Endothelial cell of umbilical vein (primary cell): ENCODE measurements around the gene AMER2. TPM values are rescaled to one million over a fixed set of nuclear protein-coding genes. Genes with fewer than 3 reads are reported as not detected.

Experiments
- BruUV-seq: library from RNA; stranded (reverse); fragments of 400-500 nt; replicated peaks from 2 replicates; lab custom pipeline; 2021; lab: Mats Ljungman, UMichigan
- CTCF ChIA-PET: fragments of 300-600, 350-600 bp; sonication (Branson Sonifier 250); formaldehyde crosslinking; loops from one replicate; lab custom pipeline; 2021; ENCODE audit warnings: antibody characterized with exemption, inconsistent platforms; lab: Charles Lee
- POLR2A ChIA-PET: fragments of 300-600, 350-600 bp; sonication (Branson Sonifier 250); formaldehyde crosslinking; loops from one replicate; lab custom pipeline; 2021; ENCODE audit warnings: antibody characterized with exemption, inconsistent platforms; lab: Charles Lee
- DNase-seq: peaks from one replicate; pipeline ENCODE4 v3.0.0-alpha.2; 2011; ENCODE audit warnings: low read depth, low spot score
- FAIRE-seq: peaks from 2 replicates; lab custom pipeline; 2011; peaks lifted over from hg19 to GRCh38; lab: Jason Lieb, UNC
- H2AFZ ChIP-seq: 2 replicates; pipeline ENCODE4 v1.6.0; 2012; ENCODE audit warnings: low read depth, low read length, control low read depth, inconsistent platforms
- H3K27ac ChIP-seq: 2 replicates; pipeline ENCODE4 v1.5.1; 2011; ENCODE audit warnings: low read depth, mild to moderate bottlenecking, control low read depth, low read length, moderate library complexity; ENCODE audit not compliant: insufficient read depth
- H3K27me3 ChIP-seq, 2 experiments: 2 replicates each; pipeline versions ENCODE4 v1.6.0 to v1.6.1; 2011; ENCODE audit warnings: low read length in 2 of 2, mixed read lengths in 1 of 2; ENCODE audit not compliant: control insufficient read depth in 2 of 2, insufficient read depth in 2 of 2
- H3K36me3 ChIP-seq, 2 experiments: 2 replicates in 1 of 2; 3 replicates in 1 of 2; pipeline ENCODE4 v1.5.1; 2011; ENCODE audit warnings: low read length in 2 of 2, mild to moderate bottlenecking in 1 of 2, moderate library complexity in 1 of 2; ENCODE audit not compliant: control insufficient read depth in 2 of 2, insufficient read depth in 2 of 2; ENCODE audit errors: extremely low read depth in 1 of 2
- H3K4me1 ChIP-seq: 3 replicates; pipeline ENCODE4 v1.5.1; 2011; ENCODE audit warnings: mild to moderate bottlenecking, low read length; ENCODE audit not compliant: control insufficient read depth, insufficient read depth; ENCODE audit errors: extremely low read depth
- H3K4me2 ChIP-seq: 2 replicates; pipeline ENCODE4 v1.6.1; 2011; ENCODE audit warnings: low read length, control low read depth, mixed read lengths; ENCODE audit not compliant: insufficient read depth
- H3K4me3 ChIP-seq, 3 experiments: fragments of 200-600 bp in 1 of 3; sonication (generic), shearing (Covaris generic) in 1 of 3; replicated peaks in 1 of 3; 2 replicates each; pipeline ENCODE4 v1.5.1; 2011 to 2016; ENCODE audit warnings: control low read depth in 3 of 3, low read length in 3 of 3, mild to moderate bottlenecking in 2 of 3, inconsistent platforms in 1 of 3, low read depth in 1 of 3, moderate library complexity in 1 of 3; ENCODE audit not compliant: insufficient read depth in 1 of 3
- H3K79me2 ChIP-seq: 2 replicates; pipeline ENCODE4 v1.6.0; 2012; ENCODE audit warnings: low read length, inconsistent platforms; ENCODE audit not compliant: control insufficient read depth, insufficient read depth
- H3K9ac ChIP-seq: replicated peaks from 2 replicates; pipeline ENCODE3; 2011; ENCODE audit warnings: low read length, control low read depth; ENCODE audit not compliant: insufficient read depth; ENCODE audit errors: extremely low read depth
- H3K9me1 ChIP-seq: replicated peaks from 3 replicates; pipeline ENCODE4 v1.6.0; 2011; ENCODE audit warnings: mild to moderate bottlenecking, low read length; ENCODE audit not compliant: control insufficient read depth, insufficient read depth; ENCODE audit errors: extremely low read depth
- H3K9me3 ChIP-seq: replicated peaks from 2 replicates; pipeline ENCODE4 v1.5.1; 2012; ENCODE audit warnings: low read length, inconsistent platforms; ENCODE audit not compliant: control insufficient read depth, insufficient read depth
- H4K20me1 ChIP-seq: replicated peaks from 2 replicates; pipeline ENCODE3; 2011; ENCODE audit warnings: mild to moderate bottlenecking, low read length; ENCODE audit not compliant: control insufficient read depth, insufficient read depth; ENCODE audit errors: extremely low read depth
- EZH2 ChIP-seq: IDR thresholded peaks from 2 replicates; pipeline ENCODE4 v1.6.1; 2012; ENCODE audit warnings: borderline replicate concordance, low read depth, mild to moderate bottlenecking, moderate library complexity, low read length, inconsistent platforms; ENCODE audit not compliant: severe bottlenecking
- FOS ChIP-seq: IDR thresholded peaks from 2 replicates; pipeline ENCODE4 v1.6.1; 2011; ENCODE audit warnings: mild to moderate bottlenecking, low read length, moderate library complexity, borderline replicate concordance; ENCODE audit not compliant: insufficient read depth
- GATA2 ChIP-seq: IDR thresholded peaks from 2 replicates; pipeline ENCODE4 v1.7.0; 2011; ENCODE audit warnings: low read depth, mild to moderate bottlenecking, moderate library complexity, mixed read lengths, low read length; ENCODE audit not compliant: insufficient read length, insufficient read depth
- JUN ChIP-seq: IDR thresholded peaks from 2 replicates; pipeline ENCODE4 v1.6.1; 2011; ENCODE audit warnings: borderline replicate concordance, low read depth; ENCODE audit not compliant: insufficient read length, insufficient read depth
- MYC ChIP-seq: IDR thresholded peaks from one replicate; pipeline ENCODE4 v1.6.1; 2011; ENCODE audit warnings: mild to moderate bottlenecking, low read depth, low read length
- POLR2A ChIP-seq: IDR thresholded peaks from 2 replicates; pipeline ENCODE4 v1.6.1; 2012; ENCODE audit warnings: low read depth, mild to moderate bottlenecking, control low read depth, low read length
- POLR2AphosphoS5 ChIP-seq: IDR thresholded peaks from 2 replicates; pipeline ENCODE4 v1.6.1; 2012; ENCODE audit warnings: low read depth, mild to moderate bottlenecking, control low read depth, low read length, moderate library complexity; ENCODE audit not compliant: insufficient read depth
- dilution Hi-C: fragments of 300-500 bp; cut with MboI; formaldehyde crosslinking; loops from one replicate; pipeline ENCODE4 v1.15.0; 2019; ENCODE audit warnings: low sequenced_read_pairs; ENCODE audit not compliant: extremely low pct_ligation_motif_present
- intact Hi-C: fragments of 100-400 bp; cut with micrococcal nuclease; formaldehyde crosslinking; loops from one replicate; pipeline ENCODE4 v1.10.0; 2022
- polyA plus RNA-seq, 4 experiments: library from polyadenylated mRNA; depleted of rRNA in 3 of 4; stranded (reverse) in 3 of 4; unstranded in 1 of 4; fragments of >200 nt; gene quantifications; 2 replicates each; pipeline versions ENCODE4 v1.2.1 to v1.2.3, GENCODE V29; 2011 to 2012; ENCODE audit warnings: missing spikeins in 1 of 4
- total RNA-seq: library from RNA; stranded (reverse); gene quantifications from 2 replicates; pipeline ENCODE4 v1.2.3, GENCODE V29; 2021
- TF ChIP-seq, protein P1 (sequence below): IDR thresholded peaks from 2 replicates; pipeline ENCODE4 v1.6.1; 2011; ENCODE audit not compliant: insufficient read depth, insufficient read length
- TF ChIP-seq, protein P2 (sequence below), 2 donors: IDR thresholded peaks; 1 replicate in 1 of 2; 2 replicates in 1 of 2; pipeline ENCODE4 v1.5.1; 2011; ENCODE audit warnings: low read length in 2 of 2, mild to moderate bottlenecking in 2 of 2, moderate library complexity in 2 of 2, control low read depth in 1 of 2, inconsistent platforms in 1 of 2, low read depth in 1 of 2; ENCODE audit not compliant: insufficient read depth in 1 of 2; ENCODE audit errors: extremely low read depth in 1 of 2

Gene AMER2
- total and polyA plus RNA-seq, 2 donors (not counting 3 experiments of a cell fraction or from before 2014, with no cell fraction given) = not detected

DNA sequence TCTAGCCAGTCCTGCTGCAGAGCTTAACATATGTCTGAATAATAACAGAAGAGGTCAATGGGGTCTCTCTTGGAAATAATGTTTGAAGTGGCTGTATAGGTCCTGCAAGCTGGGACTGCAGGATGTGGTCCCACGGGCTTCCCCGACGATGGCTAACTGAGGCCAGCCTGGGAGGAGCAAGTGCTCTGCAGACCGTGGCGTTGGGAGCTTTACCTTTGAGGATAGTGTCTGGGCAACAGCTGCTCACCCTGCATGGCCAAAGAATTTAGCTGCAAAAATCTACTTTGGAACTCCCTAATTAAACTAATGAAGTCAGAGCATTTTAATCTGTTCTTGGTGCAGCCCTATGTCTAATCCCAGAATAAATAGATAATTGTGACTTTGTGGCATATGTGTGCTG lies 18.2 kb upstream of the AMER2 start:
- intact Hi-C loops = no loop called here
- ChIA-PET CTCF (interaction anchor here (0.6 to 0.7 kb wide), 2 partner anchors 26 to 143 kb away, joined by 3 read pairs; no protein-coding TSS in a partner anchor), POLR2A (no interaction called here)
- no TSS peak for BruUV-seq
- FAIRE-seq (no peak), DNase-seq (no peak)
- no peak for TF ChIP-seq GATA2
- TF ChIP-seq, protein P1, sequence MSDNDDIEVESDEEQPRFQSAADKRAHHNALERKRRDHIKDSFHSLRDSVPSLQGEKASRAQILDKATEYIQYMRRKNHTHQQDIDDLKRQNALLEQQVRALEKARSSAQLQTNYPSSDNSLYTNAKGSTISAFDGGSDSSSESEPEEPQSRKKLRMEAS = no peak
- TF ChIP-seq FOS = no peak
- no peak for TF ChIP-seq MYC
- no peak for TF ChIP-seq JUN
- H3K27ac ChIP-seq = no peak overlapping the region
- peaks cover 1 to 2% of the 10 kb centered on the region in 2 experiments for H3K27me3 ChIP-seq
- dilution Hi-C loops = no loop called here
- H3K9ac ChIP-seq = no peak overlapping the region
- H4K20me1 ChIP-seq = no peaks in the 10 kb centered on the region
- no peak overlapping the region for H3K4me3 ChIP-seq
- no peaks in the 10 kb centered on the region for H3K9me3 ChIP-seq
- no peaks in the 10 kb centered on the region for H3K79me2 ChIP-seq
- no peaks in the 10 kb centered on the region for H3K4me1 ChIP-seq
- no peaks in the 10 kb centered on the region for H3K36me3 ChIP-seq
- no peak overlapping the region for H2AFZ ChIP-seq
- H3K4me2 ChIP-seq = no peak overlapping the region
- H3K9me1 ChIP-seq = no peaks in the 10 kb centered on the region

DNA sequence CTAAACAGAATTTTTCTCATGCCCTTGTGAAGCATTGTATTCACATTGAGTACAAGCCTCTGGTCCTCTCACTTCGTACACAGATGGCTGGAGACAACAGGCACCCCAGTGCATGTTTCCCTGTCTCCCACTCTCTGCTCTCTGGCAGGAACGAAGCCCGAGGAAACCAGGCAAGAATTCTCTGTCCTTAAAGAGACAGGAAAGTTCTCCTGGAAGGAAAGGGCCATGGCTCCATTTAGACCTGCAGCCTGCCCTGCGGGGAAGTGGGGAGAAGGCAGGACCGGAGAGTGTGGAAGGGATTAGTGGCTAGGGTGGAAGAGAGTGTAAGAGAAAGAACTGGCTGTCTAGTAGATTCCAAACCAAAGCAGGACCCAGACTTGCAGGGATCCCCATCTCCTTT lies 15.5 kb upstream of the AMER2 start:
- ChIA-PET POLR2A (no interaction called here), CTCF (no interaction called here)
- TF ChIP-seq GATA2 (no peak), JUN (no peak), POLR2A (no peak), POLR2AphosphoS5 (no peak), EZH2 (no peak), MYC (no peak), FOS (no peak)
- TF ChIP-seq, protein P2, sequence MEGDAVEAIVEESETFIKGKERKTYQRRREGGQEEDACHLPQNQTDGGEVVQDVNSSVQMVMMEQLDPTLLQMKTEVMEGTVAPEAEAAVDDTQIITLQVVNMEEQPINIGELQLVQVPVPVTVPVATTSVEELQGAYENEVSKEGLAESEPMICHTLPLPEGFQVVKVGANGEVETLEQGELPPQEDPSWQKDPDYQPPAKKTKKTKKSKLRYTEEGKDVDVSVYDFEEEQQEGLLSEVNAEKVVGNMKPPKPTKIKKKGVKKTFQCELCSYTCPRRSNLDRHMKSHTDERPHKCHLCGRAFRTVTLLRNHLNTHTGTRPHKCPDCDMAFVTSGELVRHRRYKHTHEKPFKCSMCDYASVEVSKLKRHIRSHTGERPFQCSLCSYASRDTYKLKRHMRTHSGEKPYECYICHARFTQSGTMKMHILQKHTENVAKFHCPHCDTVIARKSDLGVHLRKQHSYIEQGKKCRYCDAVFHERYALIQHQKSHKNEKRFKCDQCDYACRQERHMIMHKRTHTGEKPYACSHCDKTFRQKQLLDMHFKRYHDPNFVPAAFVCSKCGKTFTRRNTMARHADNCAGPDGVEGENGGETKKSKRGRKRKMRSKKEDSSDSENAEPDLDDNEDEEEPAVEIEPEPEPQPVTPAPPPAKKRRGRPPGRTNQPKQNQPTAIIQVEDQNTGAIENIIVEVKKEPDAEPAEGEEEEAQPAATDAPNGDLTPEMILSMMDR (IDR thresholded peaks at IDR 0.05; ENCODE audit: extremely low read depth in 1 of 2, insufficient read depth in 1 of 2, low read depth in 1 of 2, low read length in 2 of 2) = no peak
- TF ChIP-seq, protein P1 = no peak
- Histone ChIP-seq H3K27ac (no peak overlapping the region), H3K4me1 (no peaks in the 10 kb centered on the region), H3K9me3 (no peaks in the 10 kb centered on the region), H3K9ac (no peak overlapping the region), H4K20me1 (no peaks in the 10 kb centered on the region), H3K4me2 (no peak overlapping the region), H3K79me2 (no peaks in the 10 kb centered on the region), H3K27me3 (peaks cover 2 to 3% of the 10 kb centered on the region in 2 experiments), H3K4me3 (no peak overlapping the region), H3K36me3 (no peaks in the 10 kb centered on the region), H3K9me1 (no peaks in the 10 kb centered on the region), H2AFZ (no peak overlapping the region)
- no peak for FAIRE-seq
- dilution Hi-C loops = no loop called here
- intact Hi-C loops = no loop called here
- BruUV-seq = no TSS peak
- DNase-seq = no peak
